AG09309 (cell line): ENCODE measurements around the gene NTM.

ENCODE experiments used
- DNase-seq: peaks from one replicate; pipeline ENCODE4 v3.0.0-alpha.2; 2010; ENCODE audit warnings: low read depth
- H3K4me3 ChIP-seq: 2 replicates; pipeline ENCODE4 v1.5.1; 2011; ENCODE audit warnings: mild to moderate bottlenecking, low read depth, low read length, moderate library complexity; ENCODE audit not compliant: control insufficient read depth
- TF ChIP-seq, protein P1 (sequence below): IDR thresholded peaks from 2 replicates; pipeline ENCODE4 v1.5.1; 2011; ENCODE audit warnings: mild to moderate bottlenecking, low read depth, low read length, inconsistent platforms; ENCODE audit not compliant: insufficient read depth, control insufficient read depth; ENCODE audit errors: missing control alignments

The NTM gene

DNA sequence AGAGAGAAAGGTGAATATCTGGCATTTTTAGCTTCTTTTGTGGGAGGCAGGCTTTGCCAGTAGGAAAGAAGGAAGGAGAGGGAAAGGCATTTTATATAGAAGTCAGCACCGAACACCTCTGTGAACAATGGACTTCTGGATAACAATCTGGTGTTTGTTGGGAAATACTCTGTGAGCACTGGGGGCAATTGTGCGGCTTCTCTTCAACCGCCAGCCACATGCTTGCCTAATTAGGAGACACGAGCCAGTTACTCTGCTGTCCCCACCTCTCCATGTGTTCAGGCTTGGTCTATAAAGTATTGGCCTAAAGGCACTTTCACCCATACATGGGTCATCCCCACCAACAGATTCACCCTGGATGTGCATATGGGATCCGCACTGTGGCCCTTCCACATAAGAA, 523.6 kb downstream of the NTM start:
- TF ChIP-seq, protein P1, sequence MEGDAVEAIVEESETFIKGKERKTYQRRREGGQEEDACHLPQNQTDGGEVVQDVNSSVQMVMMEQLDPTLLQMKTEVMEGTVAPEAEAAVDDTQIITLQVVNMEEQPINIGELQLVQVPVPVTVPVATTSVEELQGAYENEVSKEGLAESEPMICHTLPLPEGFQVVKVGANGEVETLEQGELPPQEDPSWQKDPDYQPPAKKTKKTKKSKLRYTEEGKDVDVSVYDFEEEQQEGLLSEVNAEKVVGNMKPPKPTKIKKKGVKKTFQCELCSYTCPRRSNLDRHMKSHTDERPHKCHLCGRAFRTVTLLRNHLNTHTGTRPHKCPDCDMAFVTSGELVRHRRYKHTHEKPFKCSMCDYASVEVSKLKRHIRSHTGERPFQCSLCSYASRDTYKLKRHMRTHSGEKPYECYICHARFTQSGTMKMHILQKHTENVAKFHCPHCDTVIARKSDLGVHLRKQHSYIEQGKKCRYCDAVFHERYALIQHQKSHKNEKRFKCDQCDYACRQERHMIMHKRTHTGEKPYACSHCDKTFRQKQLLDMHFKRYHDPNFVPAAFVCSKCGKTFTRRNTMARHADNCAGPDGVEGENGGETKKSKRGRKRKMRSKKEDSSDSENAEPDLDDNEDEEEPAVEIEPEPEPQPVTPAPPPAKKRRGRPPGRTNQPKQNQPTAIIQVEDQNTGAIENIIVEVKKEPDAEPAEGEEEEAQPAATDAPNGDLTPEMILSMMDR: no peak
- no peak overlapping the region for H3K4me3 ChIP-seq
- no peak for DNase-seq

DNA sequence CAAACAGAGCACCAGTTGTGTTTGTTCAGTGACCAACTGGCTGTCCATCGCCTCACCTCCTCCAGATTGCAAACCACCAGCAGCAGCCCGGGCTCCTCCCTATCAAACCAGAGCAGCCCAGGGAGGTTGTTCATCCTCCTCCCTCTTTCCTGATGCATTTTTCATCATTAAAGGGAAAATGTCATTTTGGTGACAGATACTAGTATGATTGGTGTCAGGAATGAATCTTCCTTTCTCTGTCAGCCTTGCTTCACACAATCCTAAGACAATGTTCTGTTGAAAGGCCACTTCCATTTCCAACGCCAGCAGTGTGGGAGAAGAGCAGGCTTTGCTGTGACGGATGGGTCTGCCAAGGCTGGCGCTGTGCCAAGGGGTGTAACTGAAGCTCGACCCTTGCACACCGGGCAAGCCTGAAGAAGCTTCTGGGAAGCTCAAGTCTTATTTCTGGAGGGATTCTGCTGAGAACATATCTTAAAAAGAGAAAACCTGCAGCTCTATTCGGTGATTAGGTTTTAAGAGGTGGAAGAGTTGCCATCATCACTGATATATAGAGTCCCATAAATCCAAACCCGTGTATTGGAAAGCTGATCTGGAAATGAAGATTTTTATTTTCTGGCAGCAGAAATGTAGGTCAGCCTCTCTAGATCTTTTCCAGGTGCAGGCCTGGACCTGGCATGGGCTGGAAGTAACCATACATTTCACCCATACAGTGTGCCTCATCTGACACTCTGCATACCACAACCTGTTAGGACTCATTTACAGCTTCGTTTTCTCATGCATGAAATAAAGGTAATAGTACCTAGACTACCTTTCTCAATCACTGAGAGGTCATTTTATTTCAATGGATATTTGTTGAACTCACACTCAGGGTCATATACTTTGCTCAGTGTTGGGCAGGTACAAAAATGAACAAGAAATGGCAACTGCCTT, 524.5 kb downstream of the NTM start:
- DNase-seq: no peak
- H3K4me3 ChIP-seq: no peak overlapping the region
- TF ChIP-seq, protein P1: no peak

DNA sequence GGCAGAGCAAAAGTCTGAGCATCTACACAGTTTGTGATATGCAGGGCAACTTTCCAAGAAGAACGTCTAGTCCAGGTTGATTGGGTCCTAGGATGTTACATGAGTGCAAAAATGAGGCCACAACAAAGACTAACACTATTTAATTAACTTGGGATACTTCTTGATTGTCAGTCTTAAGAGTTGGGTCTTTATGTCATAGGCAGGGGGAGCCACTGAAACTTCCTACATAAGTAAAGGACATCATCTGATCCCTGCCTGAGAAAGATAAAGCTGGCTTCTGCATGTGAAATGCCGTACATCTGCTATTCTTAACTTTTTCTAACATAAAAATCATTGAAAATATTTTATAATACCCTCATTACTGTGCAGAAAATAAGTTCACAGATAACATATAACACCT, 525.5 kb downstream of the NTM start:
- DNase-seq: no peak
- TF ChIP-seq, protein P1: no peak
- no peak overlapping the region for H3K4me3 ChIP-seq

DNA sequence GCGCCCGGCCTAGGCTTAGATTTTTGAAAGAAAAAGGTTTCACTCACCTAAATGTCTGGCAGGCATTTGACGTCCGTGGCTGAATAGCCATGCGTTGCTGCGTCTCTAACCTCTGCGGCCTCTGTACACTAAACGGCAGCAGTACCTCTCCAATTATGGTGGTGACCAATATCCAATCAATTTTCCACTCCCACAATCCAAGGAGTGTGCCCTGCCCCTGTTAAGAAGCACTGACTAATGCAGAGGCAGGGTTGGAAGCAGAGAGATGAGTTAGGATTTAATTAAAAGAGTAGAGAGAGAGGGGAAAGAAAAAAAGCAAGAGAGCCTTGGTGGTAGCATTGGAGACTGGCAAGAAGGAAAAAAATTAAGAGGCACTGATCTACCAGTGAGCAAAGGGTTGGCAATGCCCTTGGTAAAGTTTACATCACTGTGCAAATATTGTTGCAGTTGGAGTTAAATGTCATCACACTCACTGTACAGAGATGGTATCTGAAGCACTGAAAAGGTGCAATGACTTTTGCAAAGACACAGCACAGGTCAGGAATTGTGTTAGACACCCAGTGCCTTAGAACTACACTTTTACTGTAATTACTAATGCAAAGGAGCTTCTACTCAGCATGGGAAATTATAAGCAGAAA, 526.7 kb downstream of the NTM start:
- no peak overlapping the region for H3K4me3 ChIP-seq
- DNase-seq: no peak
- TF ChIP-seq, protein P1: no peak

DNA sequence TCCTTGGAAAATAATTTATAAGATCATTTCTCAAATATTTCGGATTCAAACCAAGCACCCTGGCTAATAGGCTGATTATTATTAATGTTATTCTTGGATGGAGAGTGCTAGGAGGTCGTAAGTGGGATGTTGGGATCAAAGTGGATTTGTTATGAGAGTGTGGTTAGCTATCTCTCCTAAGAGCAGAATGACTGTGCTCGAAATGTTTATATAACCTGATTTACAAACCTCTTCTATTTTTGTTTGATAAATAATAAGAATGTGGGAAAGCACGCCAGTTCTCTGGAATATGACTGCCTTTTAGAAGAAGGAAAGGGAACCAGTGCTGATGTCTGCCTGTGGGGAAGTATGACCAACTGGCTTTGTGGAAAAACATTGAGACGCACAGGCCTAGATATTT, 527.5 kb downstream of the NTM start:
- no peak for DNase-seq
- TF ChIP-seq, protein P1: no peak
- no peak overlapping the region for H3K4me3 ChIP-seq

DNA sequence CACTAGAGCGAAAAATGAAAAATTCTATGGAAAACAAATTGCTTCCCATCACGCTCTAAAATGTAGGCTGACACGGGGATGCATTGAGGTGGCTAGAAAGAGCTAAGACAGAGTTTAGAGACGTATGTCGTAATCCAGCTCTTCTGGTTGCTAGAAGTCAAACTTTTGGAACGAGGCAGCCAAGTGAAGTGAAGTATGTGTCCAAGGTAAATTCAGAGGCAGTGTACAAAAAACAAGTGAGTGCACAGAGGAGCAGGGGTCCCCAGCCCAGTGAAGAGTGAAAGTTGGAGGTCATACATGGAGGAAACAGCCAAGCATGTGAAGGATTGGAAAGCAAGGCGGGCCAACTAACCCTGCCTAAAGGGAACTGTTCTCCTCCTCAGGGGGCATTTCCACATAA, 528.5 kb downstream of the NTM start:
- DNase-seq: no peak
- no peak overlapping the region for H3K4me3 ChIP-seq
- TF ChIP-seq, protein P1: no peak
